NT2/D1 (cell line): Measurements from ENCODE around the gene GRWD1.

ENCODE experiments used
- SUZ12 ChIP-seq: IDR thresholded peaks from 2 replicates; pipeline ENCODE4 v1.6.1; 2011; ENCODE audit not compliant: insufficient read length, insufficient read depth; ENCODE audit errors: extremely low read depth
- YY1 ChIP-seq: IDR thresholded peaks from 2 replicates; pipeline ENCODE4 v1.6.1; 2011; ENCODE audit not compliant: insufficient read length, insufficient read depth
- ZNF274 ChIP-seq: IDR thresholded peaks from 2 replicates; pipeline ENCODE4 v1.6.1; 2011; ENCODE audit warnings: mild to moderate bottlenecking, low read depth, low read length

GRCh38 chr19:48401287-48401686, 44.5 kb upstream of the GRWD1 start:
- TF ChIP-seq YY1 (no peak), SUZ12 (no peak), ZNF274 (no peak)
